IPS-15b (cell line): ENCODE measurements around the gene SOX2.

Source experiments
- H3K27me3 ChIP-seq: one replicate; pipeline ENCODE4 v1.6.1; 2013; ENCODE audit warnings: low read length; ENCODE audit not compliant: control insufficient read depth, insufficient read depth
- H3K36me3 ChIP-seq: one replicate; pipeline ENCODE4 v1.6.1; 2013; ENCODE audit warnings: low read length; ENCODE audit not compliant: control insufficient read depth, insufficient read depth
- H3K4me1 ChIP-seq: one replicate; pipeline ENCODE4 v1.6.1; 2013; ENCODE audit warnings: mild to moderate bottlenecking, low read length; ENCODE audit not compliant: control insufficient read depth, insufficient read depth
- H3K4me3 ChIP-seq: one replicate; pipeline ENCODE4 v1.5.1; 2013; ENCODE audit warnings: low read depth, low read length
- H3K9ac ChIP-seq: one replicate; pipeline ENCODE4 v1.6.1; 2013; ENCODE audit warnings: low read depth, mild to moderate bottlenecking, low read length
- H3K9me3 ChIP-seq: one replicate; pipeline ENCODE4 v1.6.1; 2013; ENCODE audit warnings: mild to moderate bottlenecking, low read length; ENCODE audit not compliant: control insufficient read depth, insufficient read depth

Gene SOX2

DNA sequence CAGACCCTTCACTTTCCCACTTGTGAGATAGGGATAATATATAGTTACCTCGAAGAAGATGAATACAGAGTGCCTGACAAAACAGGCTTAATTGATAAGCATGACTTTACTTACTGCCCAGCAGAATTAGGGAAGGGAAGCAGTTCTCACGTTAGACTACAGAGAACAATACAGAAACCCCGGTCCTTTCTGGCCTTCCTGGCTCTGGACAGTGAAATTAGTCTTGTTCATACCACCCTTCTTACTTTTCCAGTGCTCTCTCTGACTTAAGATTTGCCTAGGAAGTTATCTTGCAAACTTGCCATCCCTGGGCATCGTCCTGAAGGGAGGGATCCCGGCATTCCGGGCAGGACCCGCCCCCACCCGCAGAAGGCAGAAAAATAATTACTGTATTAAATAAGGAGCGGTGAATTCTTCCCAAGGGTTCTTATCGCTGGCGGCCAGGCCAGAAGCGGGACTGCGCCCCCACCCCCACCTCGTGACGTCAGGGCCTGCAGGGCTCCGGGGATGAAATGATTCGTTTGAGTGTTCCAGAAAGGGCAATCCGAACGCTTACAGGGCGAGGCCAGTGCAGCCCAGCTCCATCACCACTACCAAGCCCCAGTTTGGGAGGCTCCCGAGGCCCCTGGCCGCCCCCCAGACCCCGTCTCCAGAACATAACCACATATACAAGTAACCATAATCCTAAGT lies 8.4 kb downstream of the SOX2 start:
- Histone ChIP-seq H3K36me3 (no peaks in the 10 kb centered on the region), H3K9me3 (no peaks in the 10 kb centered on the region), H3K9ac (no peak overlapping the region), H3K27me3 (peaks cover 24% of the 10 kb centered on the region), H3K4me3 (no peak overlapping the region), H3K4me1 (peaks cover 44% of the 10 kb centered on the region)

DNA sequence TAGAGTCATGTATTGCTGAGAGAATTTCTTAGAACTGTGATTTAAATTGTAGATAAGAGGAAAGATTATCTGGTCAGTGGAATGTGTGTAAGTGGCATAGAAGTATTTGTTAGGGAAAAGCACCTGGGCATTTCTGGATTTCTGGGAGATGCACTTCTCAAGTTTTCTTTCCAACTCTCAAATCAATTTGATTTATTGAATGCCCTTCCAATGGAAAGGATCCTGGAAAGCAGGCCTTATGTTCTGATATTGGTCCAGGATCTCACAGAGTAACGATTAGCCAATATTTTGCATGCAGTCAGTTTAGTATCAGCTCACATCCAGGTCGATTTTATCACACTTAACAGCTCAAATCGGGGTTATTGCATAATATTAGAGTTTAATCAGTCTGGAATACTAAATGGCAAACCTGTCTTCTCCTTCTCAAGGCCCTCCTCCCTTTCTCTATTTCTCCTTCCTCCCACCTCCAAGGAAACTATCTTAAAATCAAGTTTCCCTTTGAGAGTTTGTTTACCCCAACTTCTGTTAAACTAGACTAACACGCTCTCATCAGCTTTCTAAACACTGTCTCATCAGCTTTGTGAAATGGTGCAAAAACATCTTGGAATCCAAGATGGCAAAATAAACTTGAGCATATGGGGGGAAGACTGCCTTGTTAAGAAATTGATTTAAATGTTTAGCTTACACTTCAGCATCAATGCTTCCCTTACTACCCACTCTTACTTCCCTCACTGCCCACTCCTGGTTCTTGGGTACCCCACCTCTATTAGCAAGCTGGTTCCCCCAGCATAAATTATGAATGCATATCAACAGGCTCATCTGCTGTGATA lies 9.5 kb downstream of the SOX2 start:
- peaks cover 24% of the 10 kb centered on the region for H3K27me3 ChIP-seq
- H3K9me3 ChIP-seq: no peaks in the 10 kb centered on the region
- H3K36me3 ChIP-seq: no peaks in the 10 kb centered on the region
- H3K4me3 ChIP-seq: peak overlapping the region; percentile 13
- peaks cover 46% of the 10 kb centered on the region for H3K4me1 ChIP-seq
- no peak overlapping the region for H3K9ac ChIP-seq

DNA sequence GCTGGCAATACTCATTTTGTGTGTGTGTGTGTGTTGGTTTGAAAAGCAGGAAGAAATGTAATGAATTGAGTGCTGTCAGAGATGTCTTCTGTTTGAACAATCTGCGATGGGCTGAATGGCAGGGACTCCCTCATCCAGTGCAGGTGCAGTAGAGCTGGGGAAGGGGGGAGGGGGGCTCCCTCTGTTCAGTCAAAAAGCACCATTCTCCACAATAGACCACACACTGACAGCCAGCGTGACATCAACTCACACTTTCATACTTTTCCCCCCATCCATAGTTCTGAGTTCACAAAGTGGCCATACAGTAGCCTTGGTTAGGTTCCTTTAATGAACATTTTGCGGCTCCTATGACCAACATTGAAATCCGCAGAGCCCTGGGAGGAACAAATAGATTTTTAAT lies 10.4 kb downstream of the SOX2 start:
- peak overlapping the region; percentile 13 for H3K4me3 ChIP-seq
- H3K27me3 ChIP-seq: peaks cover 24% of the 10 kb centered on the region
- peaks cover 47% of the 10 kb centered on the region for H3K4me1 ChIP-seq
- H3K9ac ChIP-seq: no peak overlapping the region
- H3K36me3 ChIP-seq: no peaks in the 10 kb centered on the region
- H3K9me3 ChIP-seq: no peaks in the 10 kb centered on the region

DNA sequence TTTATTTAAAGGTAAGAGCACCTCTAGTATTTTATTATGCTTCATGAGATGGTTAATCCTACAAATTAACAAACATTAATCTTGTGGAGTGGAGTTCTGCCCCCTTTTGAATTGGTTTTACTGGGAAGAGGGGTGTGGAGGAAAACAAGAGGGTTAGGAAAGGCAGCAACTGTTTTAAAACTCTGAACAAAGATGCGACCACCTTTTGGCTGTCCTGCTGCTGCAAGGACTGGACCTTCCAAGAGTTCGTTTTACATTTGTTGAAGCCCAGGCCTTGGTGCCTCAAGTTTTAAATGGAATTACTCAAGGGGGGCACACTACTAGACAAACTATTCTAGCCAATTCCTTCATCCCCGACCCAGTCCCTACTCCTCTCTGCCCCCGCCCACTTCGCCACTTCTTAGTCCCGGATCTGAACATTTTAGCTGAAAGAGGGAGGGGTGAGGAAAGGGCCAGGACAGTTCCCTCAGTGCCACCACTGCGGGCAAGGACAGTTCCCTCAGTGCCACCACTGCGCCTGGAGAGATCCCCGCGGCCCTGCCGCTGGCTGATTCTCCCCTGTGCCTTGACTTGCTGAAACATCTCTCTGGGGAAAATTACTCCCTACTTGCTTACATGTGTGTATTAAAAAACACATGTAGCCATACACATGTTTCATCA lies 11.2 kb downstream of the SOX2 start:
- no peaks in the 10 kb centered on the region for H3K9me3 ChIP-seq
- H3K4me3 ChIP-seq: peak overlapping the region; percentile 8
- peaks cover 42% of the 10 kb centered on the region for H3K4me1 ChIP-seq
- H3K9ac ChIP-seq: no peak overlapping the region
- no peaks in the 10 kb centered on the region for H3K36me3 ChIP-seq
- H3K27me3 ChIP-seq: peaks cover 24% of the 10 kb centered on the region

DNA sequence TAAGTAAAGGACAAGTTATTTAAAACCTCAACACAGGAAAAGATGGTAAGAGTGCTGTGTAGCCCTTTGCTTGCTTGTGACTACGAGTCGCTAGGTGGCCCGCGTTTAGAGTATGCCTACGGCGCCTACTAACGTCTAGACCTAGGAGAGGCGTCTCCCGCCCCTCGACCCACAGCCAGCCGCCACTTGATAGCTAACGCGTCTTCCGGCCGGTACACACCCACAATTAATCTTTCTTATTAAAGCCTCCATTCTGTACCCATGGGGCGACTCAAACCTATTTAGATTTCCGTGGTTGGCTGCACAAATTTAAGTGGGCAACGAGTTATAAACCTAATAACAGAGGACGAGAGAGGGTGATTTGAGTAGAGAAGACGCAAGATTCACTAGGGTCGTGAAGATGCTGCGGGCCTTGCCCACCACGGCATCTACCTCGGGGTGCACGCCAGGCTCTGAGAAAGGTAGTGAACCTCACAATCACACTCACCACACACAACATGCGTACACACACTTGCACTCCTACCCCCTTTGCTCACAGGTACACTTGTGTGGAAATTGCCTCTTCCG lies 12.0 kb downstream of the SOX2 start:
- Histone ChIP-seq H3K4me3 (peak overlapping the region; percentile 37), H3K9ac (no peak overlapping the region), H3K36me3 (no peaks in the 10 kb centered on the region), H3K9me3 (no peaks in the 10 kb centered on the region), H3K4me1 (peaks cover 50% of the 10 kb centered on the region), H3K27me3 (peaks cover 25% of the 10 kb centered on the region)

DNA sequence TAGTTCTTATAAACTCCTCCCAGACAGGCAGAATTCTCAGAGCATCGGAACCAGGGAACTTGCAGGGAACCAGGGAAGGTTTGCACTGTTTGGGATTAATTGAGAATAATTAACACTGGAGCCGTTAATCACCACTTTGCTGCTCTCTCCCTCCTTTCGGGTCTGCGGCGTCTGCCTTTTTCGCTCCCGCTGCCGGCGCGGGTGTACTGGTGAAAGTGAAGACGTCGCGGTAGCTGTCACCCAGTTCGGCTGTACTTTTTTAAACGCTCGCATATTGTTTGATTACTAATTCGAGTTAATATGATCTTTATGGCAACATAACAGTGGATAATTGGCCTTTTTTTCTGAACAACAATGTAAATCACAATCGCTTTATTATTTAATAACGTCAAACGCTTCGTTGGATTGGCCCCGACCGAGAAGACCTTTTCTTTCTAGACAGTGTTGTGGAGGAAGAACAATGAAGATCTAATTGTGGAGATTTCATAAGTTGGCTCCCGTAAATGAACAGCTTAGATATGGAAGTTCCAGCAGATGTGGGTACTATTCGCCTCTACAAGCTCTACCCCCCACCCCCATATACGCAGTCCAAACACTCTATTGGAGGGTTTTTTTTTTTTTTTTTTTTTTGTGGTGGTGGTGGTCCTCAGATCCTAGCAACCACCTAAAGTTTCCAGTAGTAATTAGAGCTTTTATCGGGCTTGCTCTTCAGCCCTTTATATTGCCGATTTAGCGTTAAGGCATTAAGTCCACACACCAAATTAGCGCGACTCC lies 12.7 kb downstream of the SOX2 start:
- H3K4me1 ChIP-seq: peaks cover 53% of the 10 kb centered on the region
- H3K4me3 ChIP-seq: peak overlapping the region; percentile 37
- peaks cover 32% of the 10 kb centered on the region for H3K27me3 ChIP-seq
- H3K9ac ChIP-seq: no peak overlapping the region
- H3K36me3 ChIP-seq: no peaks in the 10 kb centered on the region
- no peaks in the 10 kb centered on the region for H3K9me3 ChIP-seq

DNA sequence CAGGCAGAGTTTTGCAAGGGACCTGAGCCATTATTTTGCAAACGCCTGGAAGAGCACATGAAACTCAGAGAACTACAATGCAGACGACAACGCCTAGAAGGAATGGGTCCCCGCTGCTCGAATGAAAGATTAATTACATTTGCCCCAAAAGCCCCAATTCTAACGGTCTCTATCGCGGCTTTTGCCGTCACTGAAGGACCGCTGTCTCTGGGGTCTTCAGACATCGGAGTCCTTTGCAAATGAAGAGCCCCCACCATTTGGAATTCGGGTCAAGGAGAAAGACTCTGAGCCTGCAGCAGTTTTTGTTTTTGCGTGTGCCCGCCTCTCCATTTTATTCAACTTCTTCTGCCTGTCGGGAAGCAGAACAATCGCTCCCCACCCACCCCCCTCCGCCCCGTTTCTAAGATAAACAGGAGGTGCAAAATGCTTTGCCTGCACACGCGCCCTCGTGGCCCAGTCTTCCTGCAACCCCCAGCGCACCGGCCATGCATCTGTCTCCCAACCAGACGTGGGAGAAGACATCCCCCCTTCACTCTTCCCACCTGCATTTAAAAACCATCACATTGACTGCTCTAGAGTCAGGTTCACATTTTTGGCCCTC lies 13.5 kb downstream of the SOX2 start:
- no peaks in the 10 kb centered on the region for H3K36me3 ChIP-seq
- peak overlapping the region; percentile 47 for H3K4me3 ChIP-seq
- H3K9ac ChIP-seq: no peak overlapping the region
- H3K4me1 ChIP-seq: peaks cover 55% of the 10 kb centered on the region
- peaks cover 40% of the 10 kb centered on the region for H3K27me3 ChIP-seq
- no peaks in the 10 kb centered on the region for H3K9me3 ChIP-seq

DNA sequence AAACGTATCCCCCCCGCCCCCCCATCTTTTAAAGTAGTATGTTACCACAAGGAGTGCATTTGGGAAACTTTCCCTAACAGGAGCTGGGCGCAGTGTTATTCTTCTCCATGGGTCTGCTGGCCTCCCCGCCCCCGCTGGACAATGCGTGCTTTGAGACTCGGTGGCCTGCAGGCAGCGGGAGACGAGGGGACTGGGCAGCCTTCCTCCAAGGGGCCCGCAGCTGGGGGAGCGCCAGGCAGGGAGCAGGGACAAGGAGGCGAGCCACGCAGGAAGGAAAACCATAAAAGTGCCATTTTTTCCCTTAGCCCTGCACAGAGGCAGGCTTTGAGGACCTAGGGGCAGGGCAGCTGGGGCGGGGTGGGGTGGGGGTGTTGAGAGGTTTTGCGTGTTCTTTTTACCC lies 14.1 kb downstream of the SOX2 start:
- peaks cover 40% of the 10 kb centered on the region for H3K27me3 ChIP-seq
- no peak overlapping the region for H3K9ac ChIP-seq
- peaks cover 58% of the 10 kb centered on the region for H3K4me1 ChIP-seq
- H3K4me3 ChIP-seq: peak overlapping the region; percentile 71
- no peaks in the 10 kb centered on the region for H3K9me3 ChIP-seq
- H3K36me3 ChIP-seq: no peaks in the 10 kb centered on the region

DNA sequence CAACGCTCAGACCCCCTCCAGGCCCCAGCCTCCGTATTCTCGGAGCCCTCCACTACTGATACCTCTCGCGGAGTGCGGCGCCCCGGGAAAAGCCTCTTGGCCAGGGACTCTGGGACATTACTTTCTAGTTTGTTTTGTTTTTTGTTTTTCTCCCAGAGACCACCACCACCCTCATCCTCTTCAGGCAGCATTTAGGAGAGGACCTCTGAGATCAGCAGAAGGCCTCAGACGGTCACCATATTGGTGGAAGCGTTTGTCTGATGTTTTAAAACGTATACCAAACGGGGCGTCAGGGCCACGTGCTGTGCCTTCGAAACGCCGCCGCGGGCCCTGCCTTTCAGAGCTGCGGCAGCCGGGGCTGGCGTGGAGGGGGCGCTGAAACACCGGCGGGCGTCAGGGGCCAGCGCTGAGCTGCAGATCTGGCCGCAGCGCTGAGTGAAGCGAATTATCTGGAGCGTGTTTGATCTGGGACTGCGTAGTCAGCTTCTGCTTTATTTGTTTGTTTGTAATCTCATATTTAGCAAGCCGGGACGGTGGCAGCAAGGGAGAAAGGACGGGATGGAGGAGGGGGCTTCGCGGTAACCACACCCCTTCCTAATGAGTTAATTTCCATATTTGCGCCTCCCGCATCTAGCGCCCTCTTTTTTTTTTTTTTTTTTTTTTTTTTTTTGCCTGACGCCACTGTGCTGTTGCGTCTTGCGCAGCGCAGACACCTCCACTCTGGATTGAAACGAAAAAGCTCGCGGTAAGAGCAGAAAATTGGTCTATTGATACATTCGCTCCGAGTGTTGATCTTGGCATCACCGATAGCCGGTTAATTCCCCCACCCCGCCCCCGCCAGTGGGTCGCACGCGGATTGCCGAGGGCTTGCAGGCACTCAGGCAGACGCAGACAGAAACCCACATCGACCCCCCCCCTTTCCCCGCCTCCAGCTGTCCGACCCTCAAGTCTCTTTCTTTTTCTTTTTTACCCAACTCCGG lies 14.9 kb downstream of the SOX2 start:
- peak overlapping the region; percentile 71 for H3K4me3 ChIP-seq
- peaks cover 57% of the 10 kb centered on the region for H3K4me1 ChIP-seq
- H3K27me3 ChIP-seq: peaks cover 40% of the 10 kb centered on the region
- H3K9me3 ChIP-seq: no peaks in the 10 kb centered on the region
- H3K36me3 ChIP-seq: no peaks in the 10 kb centered on the region
- H3K9ac ChIP-seq: no peak overlapping the region

DNA sequence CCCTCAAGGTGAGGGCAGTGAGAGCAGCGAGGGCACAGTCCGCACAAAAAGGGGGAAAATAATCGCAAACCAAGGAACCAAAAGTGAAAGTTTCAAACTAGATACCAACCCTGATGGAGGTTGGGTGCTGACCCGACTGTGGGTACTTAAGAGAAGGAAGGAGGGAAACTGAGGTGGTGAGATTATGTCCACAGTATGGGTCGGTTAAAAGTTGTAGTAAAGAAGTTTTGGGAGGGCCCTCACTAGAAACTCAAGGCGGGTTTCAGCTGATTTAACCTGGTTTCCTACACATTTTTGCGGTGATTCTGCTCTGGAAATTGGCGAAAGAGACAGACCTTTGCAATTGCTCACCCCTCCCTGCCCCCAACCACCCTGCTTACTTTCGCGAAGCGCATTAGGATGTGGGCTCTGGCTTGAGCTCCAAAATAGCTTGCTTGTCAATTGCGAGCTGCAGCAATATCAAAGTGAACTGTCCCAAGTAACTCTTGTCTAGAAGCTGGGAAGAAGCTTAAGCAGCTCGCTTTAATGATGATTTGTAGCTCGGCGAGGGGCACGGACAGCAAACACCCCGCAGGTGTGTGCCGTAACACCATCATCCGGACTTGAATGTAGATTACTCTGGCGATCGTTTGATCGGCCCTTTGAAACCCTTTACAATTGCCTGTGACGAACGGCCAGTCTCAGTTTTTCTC lies 15.8 kb downstream of the SOX2 start:
- Histone ChIP-seq H3K4me1 (peaks cover 56% of the 10 kb centered on the region), H3K27me3 (peaks cover 40% of the 10 kb centered on the region), H3K9me3 (no peaks in the 10 kb centered on the region), H3K36me3 (no peaks in the 10 kb centered on the region), H3K4me3 (peak overlapping the region; percentile 71), H3K9ac (peak overlapping the region; percentile 26)
